Left kidney (tissue), 2 donors: ENCODE results near the gene UGT1A7. TPM values are rescaled to one million over a fixed set of nuclear protein-coding genes. Genes with fewer than 3 reads are reported as not detected.
"Not testable (repeated sequence)": the region's sequence is repeated elsewhere in the genome, so short reads cannot be mapped to it uniquely, and the experiment has no call there.

Experiments used
- DNase-seq: peaks from one replicate; pipeline ENCODE4 v3.0.0-alpha.2; 2013
- polyA plus RNA-seq: library from polyadenylated mRNA; unstranded; fragments of 120-200 nt; gene quantifications from one replicate; pipeline ENCODE4 v1.2.1, GENCODE V29; 2013; ENCODE audit not compliant: insufficient read length

Gene UGT1A7
- polyA plus RNA-seq, 1 donor: 0.07 TPM

GRCh38 chr2:233712611-233713261, 31.0 kb downstream of the UGT1A7 start, which contains the start of gene UGT1A5:
Gene UGT1A5 (plus strand): TSS chr2:233712907. CDS start chr2:233712992, 85 bp downstream.
- DNase-seq: no peak

- DNase-seq: no peak
Observed at GRCh38 chr2:233713262-233713615, 31.5 kb downstream of the UGT1A7 start.

- no peak for DNase-seq
Observed at GRCh38 chr2:233714121-233714520, 32.4 kb downstream of the UGT1A7 start.

- DNase-seq: no peak
Observed at GRCh38 chr2:233718552-233718951, 36.9 kb downstream of the UGT1A7 start, which contains the start of gene UGT1A4. Gene UGT1A4 (plus strand): TSS chr2:233718736. CDS start chr2:233718821, 85 bp downstream.

GRCh38 chr2:233728723-233729301, 47.1 kb downstream of the UGT1A7 start, which contains the start of gene UGT1A3:
Gene UGT1A3 (plus strand): TSS chr2:233729042. CDS start chr2:233729127, 85 bp downstream.
- no peak for DNase-seq

- not testable (repeated sequence) for DNase-seq
Observed at GRCh38 chr2:233736868-233737653, 55.4 kb downstream of the UGT1A7 start.

- no peak for DNase-seq
Observed at GRCh38 chr2:233740870-233741269, 59.2 kb downstream of the UGT1A7 start.

- DNase-seq: no peak
Observed at GRCh38 chr2:233743464-233744259, 62.0 kb downstream of the UGT1A7 start.

- DNase-seq: no peak
Observed at GRCh38 chr2:233745073-233745755, 63.5 kb downstream of the UGT1A7 start.

GRCh38 chr2:233745838-233746237, 64.1 kb downstream of the UGT1A7 start:
- not testable (repeated sequence) for DNase-seq

- no peak for DNase-seq
Observed at GRCh38 chr2:233746475-233747282, 65.0 kb downstream of the UGT1A7 start.

- DNase-seq: no peak
Observed at GRCh38 chr2:233747283-233747544, 65.5 kb downstream of the UGT1A7 start.

- DNase-seq: not testable (repeated sequence)
Observed at GRCh38 chr2:233750689-233751088, 69.0 kb downstream of the UGT1A7 start.

- DNase-seq: not testable (repeated sequence)
Observed at GRCh38 chr2:233751212-233752009, 69.7 kb downstream of the UGT1A7 start.

- DNase-seq: no peak
Observed at GRCh38 chr2:233754872-233755611, 73.3 kb downstream of the UGT1A7 start.

GRCh38 chr2:233756429-233757081, 74.9 kb downstream of the UGT1A7 start:
- no peak for DNase-seq

GRCh38 chr2:233758141-233758540, 76.4 kb downstream of the UGT1A7 start:
- no peak for DNase-seq

- no peak for DNase-seq
Observed at GRCh38 chr2:233758849-233759248, 77.1 kb downstream of the UGT1A7 start.

GRCh38 chr2:233760043-233760442, 78.3 kb downstream of the UGT1A7 start, which contains the start of gene UGT1A1:
Gene UGT1A1 (plus strand): TSS chr2:233760270. CDS start chr2:233760288, 18 bp downstream.
- no peak for DNase-seq
